ENCODE measurements around the gene NEDD4L.

GRCh38 chr18:58174285-58174684 lies 130.3 kb downstream of the NEDD4L start:
- no peak for TF ChIP-seq CTCF (IDR thresholded peaks at IDR 0.05; ENCODE audit: insufficient read depth, low read length, poor library complexity, severe bottlenecking)
- TF ChIP-seq EZH2phosphoT487 (conservative IDR thresholded peaks at IDR 0.05; ENCODE audit: low read length), result no peak
